NB4 (cell line): ENCODE data around the gene DNASE1L3.

Experiments
- DNase-seq: peaks from one replicate; pipeline ENCODE4 v3.0.0; 2010; ENCODE audit warnings: low read depth
- H3K4me3 ChIP-seq: one replicate; pipeline ENCODE4 v1.5.1; 2011; ENCODE audit warnings: mild to moderate bottlenecking, low read depth, low read length, moderate library complexity
- MYC ChIP-seq: IDR thresholded peaks from 2 replicates; pipeline ENCODE4 v1.6.1; 2011; ENCODE audit warnings: low read depth, low read length
- POLR2A ChIP-seq: IDR thresholded peaks from 2 replicates; pipeline ENCODE4 v1.6.1; 2011; ENCODE audit warnings: mild to moderate bottlenecking; ENCODE audit not compliant: insufficient read length; ENCODE audit errors: extremely low read depth
- TF ChIP-seq, protein P1 (sequence below): IDR thresholded peaks from 2 replicates; pipeline ENCODE4 v1.6.1; 2011; ENCODE audit warnings: low read depth, low read length
- TF ChIP-seq, protein P2 (sequence below): IDR thresholded peaks from one replicate; pipeline ENCODE4 v1.5.1; 2012; ENCODE audit warnings: low read depth, low read length

Gene DNASE1L3

DNA sequence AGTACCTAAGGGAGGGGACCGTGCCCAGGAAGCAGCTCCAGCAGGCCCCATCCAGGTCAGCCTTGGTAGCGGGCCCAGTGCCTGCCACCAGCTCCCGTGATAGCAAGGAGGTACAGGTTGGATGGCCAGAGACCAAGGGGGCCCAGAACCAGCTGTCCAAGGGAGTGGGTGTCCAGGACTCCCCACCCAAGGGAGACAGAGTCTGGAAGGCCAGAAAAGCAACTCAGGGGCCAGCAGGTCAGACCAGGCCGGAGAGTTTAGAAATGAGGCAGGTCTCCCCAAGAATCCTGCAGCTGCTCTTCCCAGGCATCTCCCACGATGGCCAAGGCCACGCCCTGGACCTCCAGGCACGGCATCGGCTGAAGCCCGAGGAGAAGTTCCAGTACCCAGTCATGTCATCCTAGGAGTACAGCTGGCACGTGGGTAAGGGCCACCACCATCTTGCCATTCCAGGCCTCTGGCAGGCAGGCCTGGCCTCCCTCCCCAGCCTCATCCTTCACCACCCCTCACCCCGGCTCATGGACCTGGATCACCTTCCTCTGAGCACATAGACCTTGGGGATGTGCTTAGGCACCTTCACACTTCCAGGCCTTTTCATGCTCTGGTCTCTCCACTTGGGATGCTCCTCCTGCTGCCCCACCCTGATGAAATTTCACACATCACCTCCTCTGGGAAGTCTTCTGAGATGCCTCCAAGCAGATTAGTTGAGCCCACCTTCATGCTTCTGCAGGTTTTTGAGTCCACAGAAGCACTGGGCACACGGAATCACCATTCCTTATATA, 30.5 kb downstream of the DNASE1L3 start:
- no peak overlapping the region for H3K4me3 ChIP-seq
- no peak for DNase-seq
- TF ChIP-seq MYC (no peak), POLR2A (no peak)
- TF ChIP-seq, protein P1, sequence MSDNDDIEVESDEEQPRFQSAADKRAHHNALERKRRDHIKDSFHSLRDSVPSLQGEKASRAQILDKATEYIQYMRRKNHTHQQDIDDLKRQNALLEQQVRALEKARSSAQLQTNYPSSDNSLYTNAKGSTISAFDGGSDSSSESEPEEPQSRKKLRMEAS, result no peak
- TF ChIP-seq, protein P2, sequence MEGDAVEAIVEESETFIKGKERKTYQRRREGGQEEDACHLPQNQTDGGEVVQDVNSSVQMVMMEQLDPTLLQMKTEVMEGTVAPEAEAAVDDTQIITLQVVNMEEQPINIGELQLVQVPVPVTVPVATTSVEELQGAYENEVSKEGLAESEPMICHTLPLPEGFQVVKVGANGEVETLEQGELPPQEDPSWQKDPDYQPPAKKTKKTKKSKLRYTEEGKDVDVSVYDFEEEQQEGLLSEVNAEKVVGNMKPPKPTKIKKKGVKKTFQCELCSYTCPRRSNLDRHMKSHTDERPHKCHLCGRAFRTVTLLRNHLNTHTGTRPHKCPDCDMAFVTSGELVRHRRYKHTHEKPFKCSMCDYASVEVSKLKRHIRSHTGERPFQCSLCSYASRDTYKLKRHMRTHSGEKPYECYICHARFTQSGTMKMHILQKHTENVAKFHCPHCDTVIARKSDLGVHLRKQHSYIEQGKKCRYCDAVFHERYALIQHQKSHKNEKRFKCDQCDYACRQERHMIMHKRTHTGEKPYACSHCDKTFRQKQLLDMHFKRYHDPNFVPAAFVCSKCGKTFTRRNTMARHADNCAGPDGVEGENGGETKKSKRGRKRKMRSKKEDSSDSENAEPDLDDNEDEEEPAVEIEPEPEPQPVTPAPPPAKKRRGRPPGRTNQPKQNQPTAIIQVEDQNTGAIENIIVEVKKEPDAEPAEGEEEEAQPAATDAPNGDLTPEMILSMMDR, result no peak

DNA sequence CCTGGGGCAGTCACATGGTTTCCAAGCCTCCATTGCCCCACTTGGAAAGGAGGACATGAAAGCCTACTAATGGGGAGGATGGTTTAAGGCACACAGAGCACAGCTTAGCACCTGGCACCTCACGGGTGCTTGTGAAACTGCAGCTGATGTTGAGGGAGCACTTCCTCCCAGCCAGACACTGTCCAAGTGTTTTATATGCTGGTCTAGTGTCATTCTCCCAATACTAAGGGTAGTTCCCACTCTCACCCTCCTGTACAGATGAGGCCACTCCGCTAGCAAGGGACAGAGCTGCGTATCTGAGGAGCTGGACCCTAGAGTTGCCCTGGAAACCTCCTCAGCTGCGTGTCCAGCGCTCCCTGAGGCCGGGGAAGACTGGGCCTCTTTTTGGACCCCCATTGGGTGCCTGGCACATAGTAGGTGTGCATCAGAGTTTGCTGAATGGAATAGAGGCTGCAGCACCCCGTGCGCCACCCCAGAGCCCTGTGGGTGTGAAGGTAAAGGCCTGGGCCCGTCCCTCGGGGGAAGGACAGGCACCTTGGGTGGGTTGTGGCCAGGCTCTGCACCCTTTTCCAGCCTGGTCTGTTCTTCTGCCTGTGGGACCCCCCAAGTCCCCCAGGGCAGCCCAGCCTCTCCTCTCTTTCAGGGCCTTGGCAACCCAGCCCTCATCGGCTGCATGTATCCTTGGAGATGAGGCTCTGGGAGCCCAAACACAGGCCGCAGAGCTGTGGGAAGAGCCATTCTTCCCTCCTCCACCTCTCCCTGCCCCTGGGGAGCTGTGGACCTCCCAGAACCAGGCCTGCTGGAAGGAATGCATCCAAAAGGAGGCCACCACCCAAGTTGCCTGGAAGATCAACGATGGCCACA, 31.3 kb downstream of the DNASE1L3 start:
- TF ChIP-seq MYC (no peak), POLR2A (no peak)
- TF ChIP-seq, protein P2, result no peak
- TF ChIP-seq, protein P1, result no peak
- no peak overlapping the region for H3K4me3 ChIP-seq
- peak; percentile 27 for DNase-seq

DNA sequence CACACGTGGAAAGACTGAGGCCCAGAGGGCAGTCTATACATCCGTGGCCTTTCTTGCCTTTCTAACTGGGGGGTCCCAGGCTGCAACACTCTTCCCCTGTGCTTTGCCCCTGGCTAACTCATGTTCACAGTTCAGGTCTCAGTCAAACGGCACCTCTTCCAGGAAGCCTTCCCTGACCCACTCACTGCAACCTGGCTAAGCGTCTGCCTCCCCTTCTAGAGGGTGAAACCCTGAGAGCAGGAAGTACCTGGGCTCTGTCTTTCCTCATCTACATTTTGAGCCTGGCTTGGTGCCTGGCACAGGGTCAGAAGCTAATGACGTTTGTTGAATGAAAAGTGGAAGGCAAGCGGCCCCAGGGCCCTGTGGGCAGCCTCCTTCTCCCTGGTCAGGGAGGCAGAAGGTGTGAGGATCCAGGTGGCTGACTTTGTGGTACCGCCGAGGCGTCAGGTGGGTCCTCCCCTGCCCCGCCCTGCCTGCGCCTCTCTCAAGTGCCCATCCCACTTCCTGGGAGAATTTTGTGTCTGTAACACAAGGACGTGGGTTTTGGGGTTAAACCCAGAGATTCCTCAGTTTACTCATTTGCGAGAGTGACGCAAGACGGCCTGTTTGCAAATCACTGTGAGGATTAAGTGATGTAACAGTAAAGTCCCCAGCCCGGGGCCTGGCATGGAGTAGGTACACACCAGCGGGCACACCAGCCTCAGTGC, 32.1 kb downstream of the DNASE1L3 start:
- DNase-seq, result peak; percentile 11
- TF ChIP-seq POLR2A (no peak), MYC (no peak)
- TF ChIP-seq, protein P1, result no peak
- TF ChIP-seq, protein P2, result no peak
- H3K4me3 ChIP-seq, result no peak overlapping the region

DNA sequence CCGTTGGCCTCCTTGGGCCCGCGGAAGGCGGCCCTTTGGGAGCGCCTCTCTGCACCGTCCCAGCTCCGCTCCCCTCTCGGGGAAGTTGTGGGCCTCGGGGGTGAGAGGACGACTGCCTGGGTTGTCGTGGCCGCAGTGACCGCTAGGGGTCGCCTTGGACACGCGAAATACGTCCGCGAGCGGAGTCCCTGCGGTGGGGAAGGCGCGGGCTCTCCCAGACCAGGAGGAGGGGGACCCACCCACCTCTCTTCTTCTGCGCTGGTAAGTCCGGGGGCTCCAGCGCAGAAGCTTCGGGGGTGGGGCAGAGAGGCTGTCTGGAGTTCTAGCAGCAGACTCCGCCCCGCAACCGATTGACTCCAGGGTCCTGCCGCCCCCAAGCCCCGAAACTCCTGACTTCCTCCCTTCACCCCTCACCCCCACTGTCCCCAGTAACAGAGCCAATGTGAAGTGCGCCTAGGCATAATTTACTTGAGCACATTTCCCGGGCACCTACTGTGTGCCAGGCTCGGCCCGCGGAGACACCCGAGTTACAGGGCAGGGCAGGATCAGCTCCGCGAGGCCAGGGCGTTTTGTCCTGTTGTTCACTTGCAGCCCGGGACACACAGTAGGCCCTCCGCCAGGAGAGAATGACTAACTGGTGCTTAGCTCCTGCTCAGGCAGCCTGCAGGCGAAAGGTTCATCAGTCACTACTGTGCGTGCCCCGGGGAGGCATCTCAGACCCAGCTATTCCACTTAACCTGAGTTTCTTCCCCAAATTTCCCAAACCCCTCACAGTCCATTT, 32.8 kb downstream of the DNASE1L3 start:
- TF ChIP-seq MYC, result no peak
- TF ChIP-seq, protein P1, result no peak
- TF ChIP-seq, protein P2, result peak; percentile 84
- no peak overlapping the region for H3K4me3 ChIP-seq
- peak; percentile 89 for DNase-seq

DNA sequence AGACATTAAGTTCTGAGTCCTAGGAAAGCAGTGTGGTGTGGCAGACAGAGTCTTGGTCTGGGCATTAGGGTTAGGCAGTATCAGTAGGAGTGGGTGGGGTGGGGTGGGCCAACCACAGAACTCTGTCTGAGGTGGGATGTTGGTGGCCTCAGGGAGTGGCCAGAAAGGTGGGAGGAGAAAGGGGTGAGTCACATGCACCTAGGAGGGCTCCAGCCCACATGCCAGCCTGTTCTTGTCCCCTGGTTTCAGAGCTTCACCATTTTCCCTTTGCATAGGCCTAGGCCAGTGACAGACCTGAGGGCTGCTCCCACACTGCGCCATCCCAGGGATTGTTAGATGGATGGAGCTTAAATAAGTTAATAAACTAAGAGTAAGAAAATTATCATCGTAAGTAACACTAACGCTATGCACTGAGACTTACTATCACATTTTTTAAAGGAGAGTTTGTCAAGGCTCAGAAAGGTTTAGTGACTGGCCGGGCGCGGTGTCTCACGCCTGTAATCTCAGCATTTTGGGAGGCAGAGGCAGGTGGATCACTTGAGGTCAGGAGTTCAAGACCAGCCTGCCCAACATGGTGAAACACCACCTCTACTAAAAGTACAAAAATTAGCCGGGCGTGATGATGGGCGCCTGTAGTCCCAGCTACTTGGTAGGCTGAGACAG, 33.8 kb downstream of the DNASE1L3 start:
- no peak overlapping the region for H3K4me3 ChIP-seq
- TF ChIP-seq MYC (no peak), POLR2A (no peak)
- TF ChIP-seq, protein P1, result no peak
- TF ChIP-seq, protein P2, result no peak

More for the DNA sequence above, 33.8 kb downstream of the DNASE1L3 start:
- DNase-seq, result peak; percentile 23
